H1 (cell line): ENCODE data around the gene TRABD. TPM values are rescaled to one million over a fixed set of nuclear protein-coding genes. Genes with fewer than 3 reads are reported as not detected.

Experiments used
- CEBPB ChIP-seq: IDR thresholded peaks from 2 replicates; pipeline ENCODE4 v1.6.1; 2012; ENCODE audit warnings: low read depth, low read length
- EGR1 ChIP-seq: IDR thresholded peaks from 2 replicates; pipeline ENCODE4 v1.6.1; 2011; ENCODE audit warnings: low read depth, low read length, borderline replicate concordance
- PHF8 ChIP-seq: fragments of 200-600 bp; sonication (generic); conservative IDR thresholded peaks from 2 replicates; pipeline ENCODE4 v1.7.1; 2012; ENCODE audit warnings: low read depth, mild to moderate bottlenecking, inconsistent platforms, low read length, moderate library complexity
- RAD21 ChIP-seq, 2 experiments: IDR thresholded peaks in 1 of 2; conservative IDR thresholded peaks in 1 of 2; 2 replicates each; pipeline ENCODE4 v1.6.1; 2011; ENCODE audit warnings: low read depth in 2 of 2, low read length in 2 of 2, improper control_type of control experiment in 1 of 2, inconsistent platforms in 1 of 2, mild to moderate bottlenecking in 1 of 2, moderate library complexity in 1 of 2
- polyA plus RNA-seq, 7 experiments: library from polyadenylated mRNA; depleted of rRNA in 3 of 7; stranded (reverse) in 5 of 7; unstranded in 2 of 7; fragments of >200 nt in 5 of 7; fragments of 200-250 nt in 2 of 7; gene quantifications; 1 replicate in 5 of 7; 2 replicates in 1 of 7; 4 replicates in 1 of 7; pipeline versions ENCODE4 v1.2.1 to v1.2.3, GENCODE V29; 2011 to 2013; ENCODE audit warnings: missing spikeins in 2 of 7, mixed read lengths in 2 of 7
- total RNA-seq: library from RNA; stranded (reverse); fragmentation: NEBNext Ultra II Directional; extraction: Animal tissue kit (Norgen Biotek cat#: 25700); gene quantifications from 2 replicates; pipeline ENCODE4 v1.2.1, GENCODE V29; 2021
- TF ChIP-seq, protein P1 (sequence below): fragments of 300-600 bp; sonication (generic); IDR thresholded peaks from 2 replicates; pipeline ENCODE4 v1.7.1; 2012; ENCODE audit warnings: low read length, moderate library complexity, mild to moderate bottlenecking, inconsistent platforms; ENCODE audit not compliant: insufficient replicate concordance
- TF ChIP-seq, protein P2 (sequence below): IDR thresholded peaks from 2 replicates; pipeline ENCODE4 v1.6.1; 2012; ENCODE audit warnings: low read length, inconsistent platforms

TRABD gene
- total and polyA plus RNA-seq, 2 of the 8 experiments (the other 6 are each of a cell fraction or from before 2014, with no cell fraction given), result 44.2 to 57.5 TPM

DNA sequence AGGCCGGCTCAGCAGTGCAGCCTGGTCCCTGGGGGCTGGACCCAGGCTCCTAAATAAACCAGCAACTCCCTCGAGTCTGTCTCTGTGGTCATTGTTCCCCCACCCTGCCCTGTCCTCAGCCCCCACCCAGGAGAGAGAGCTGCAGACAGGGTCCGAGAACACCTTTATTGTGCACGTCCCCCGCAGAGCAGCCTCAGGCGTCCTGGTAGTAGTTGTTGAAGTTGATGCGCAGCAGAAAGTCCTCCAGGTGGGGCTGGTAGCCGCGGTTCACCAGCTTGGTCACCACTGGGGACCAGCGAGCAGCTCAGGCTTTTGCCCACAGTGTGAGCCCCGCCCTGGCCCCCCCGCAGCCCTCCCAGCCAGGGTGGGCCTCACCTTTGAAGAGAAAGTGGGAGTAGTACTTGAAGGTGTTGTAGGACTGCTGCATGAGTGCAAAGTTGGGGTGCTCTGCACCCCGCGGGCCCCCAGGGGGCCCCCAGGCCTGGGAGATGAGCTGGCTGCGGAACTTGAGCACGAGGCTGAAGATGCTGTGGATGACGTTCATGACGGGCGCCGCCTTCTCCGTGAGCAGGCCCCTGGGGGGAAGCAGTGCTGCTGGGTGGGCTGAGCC is 31.9 kb downstream of the TRABD start (continued):
- TF ChIP-seq, protein P1, sequence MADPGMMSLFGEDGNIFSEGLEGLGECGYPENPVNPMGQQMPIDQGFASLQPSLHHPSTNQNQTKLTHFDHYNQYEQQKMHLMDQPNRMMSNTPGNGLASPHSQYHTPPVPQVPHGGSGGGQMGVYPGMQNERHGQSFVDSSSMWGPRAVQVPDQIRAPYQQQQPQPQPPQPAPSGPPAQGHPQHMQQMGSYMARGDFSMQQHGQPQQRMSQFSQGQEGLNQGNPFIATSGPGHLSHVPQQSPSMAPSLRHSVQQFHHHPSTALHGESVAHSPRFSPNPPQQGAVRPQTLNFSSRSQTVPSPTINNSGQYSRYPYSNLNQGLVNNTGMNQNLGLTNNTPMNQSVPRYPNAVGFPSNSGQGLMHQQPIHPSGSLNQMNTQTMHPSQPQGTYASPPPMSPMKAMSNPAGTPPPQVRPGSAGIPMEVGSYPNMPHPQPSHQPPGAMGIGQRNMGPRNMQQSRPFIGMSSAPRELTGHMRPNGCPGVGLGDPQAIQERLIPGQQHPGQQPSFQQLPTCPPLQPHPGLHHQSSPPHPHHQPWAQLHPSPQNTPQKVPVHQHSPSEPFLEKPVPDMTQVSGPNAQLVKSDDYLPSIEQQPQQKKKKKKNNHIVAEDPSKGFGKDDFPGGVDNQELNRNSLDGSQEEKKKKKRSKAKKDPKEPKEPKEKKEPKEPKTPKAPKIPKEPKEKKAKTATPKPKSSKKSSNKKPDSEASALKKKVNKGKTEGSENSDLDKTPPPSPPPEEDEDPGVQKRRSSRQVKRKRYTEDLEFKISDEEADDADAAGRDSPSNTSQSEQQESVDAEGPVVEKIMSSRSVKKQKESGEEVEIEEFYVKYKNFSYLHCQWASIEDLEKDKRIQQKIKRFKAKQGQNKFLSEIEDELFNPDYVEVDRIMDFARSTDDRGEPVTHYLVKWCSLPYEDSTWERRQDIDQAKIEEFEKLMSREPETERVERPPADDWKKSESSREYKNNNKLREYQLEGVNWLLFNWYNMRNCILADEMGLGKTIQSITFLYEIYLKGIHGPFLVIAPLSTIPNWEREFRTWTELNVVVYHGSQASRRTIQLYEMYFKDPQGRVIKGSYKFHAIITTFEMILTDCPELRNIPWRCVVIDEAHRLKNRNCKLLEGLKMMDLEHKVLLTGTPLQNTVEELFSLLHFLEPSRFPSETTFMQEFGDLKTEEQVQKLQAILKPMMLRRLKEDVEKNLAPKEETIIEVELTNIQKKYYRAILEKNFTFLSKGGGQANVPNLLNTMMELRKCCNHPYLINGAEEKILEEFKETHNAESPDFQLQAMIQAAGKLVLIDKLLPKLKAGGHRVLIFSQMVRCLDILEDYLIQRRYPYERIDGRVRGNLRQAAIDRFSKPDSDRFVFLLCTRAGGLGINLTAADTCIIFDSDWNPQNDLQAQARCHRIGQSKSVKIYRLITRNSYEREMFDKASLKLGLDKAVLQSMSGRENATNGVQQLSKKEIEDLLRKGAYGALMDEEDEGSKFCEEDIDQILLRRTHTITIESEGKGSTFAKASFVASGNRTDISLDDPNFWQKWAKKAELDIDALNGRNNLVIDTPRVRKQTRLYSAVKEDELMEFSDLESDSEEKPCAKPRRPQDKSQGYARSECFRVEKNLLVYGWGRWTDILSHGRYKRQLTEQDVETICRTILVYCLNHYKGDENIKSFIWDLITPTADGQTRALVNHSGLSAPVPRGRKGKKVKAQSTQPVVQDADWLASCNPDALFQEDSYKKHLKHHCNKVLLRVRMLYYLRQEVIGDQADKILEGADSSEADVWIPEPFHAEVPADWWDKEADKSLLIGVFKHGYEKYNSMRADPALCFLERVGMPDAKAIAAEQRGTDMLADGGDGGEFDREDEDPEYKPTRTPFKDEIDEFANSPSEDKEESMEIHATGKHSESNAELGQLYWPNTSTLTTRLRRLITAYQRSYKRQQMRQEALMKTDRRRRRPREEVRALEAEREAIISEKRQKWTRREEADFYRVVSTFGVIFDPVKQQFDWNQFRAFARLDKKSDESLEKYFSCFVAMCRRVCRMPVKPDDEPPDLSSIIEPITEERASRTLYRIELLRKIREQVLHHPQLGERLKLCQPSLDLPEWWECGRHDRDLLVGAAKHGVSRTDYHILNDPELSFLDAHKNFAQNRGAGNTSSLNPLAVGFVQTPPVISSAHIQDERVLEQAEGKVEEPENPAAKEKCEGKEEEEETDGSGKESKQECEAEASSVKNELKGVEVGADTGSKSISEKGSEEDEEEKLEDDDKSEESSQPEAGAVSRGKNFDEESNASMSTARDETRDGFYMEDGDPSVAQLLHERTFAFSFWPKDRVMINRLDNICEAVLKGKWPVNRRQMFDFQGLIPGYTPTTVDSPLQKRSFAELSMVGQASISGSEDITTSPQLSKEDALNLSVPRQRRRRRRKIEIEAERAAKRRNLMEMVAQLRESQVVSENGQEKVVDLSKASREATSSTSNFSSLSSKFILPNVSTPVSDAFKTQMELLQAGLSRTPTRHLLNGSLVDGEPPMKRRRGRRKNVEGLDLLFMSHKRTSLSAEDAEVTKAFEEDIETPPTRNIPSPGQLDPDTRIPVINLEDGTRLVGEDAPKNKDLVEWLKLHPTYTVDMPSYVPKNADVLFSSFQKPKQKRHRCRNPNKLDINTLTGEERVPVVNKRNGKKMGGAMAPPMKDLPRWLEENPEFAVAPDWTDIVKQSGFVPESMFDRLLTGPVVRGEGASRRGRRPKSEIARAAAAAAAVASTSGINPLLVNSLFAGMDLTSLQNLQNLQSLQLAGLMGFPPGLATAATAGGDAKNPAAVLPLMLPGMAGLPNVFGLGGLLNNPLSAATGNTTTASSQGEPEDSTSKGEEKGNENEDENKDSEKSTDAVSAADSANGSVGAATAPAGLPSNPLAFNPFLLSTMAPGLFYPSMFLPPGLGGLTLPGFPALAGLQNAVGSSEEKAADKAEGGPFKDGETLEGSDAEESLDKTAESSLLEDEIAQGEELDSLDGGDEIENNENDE, result no peak
- TF ChIP-seq, protein P2, sequence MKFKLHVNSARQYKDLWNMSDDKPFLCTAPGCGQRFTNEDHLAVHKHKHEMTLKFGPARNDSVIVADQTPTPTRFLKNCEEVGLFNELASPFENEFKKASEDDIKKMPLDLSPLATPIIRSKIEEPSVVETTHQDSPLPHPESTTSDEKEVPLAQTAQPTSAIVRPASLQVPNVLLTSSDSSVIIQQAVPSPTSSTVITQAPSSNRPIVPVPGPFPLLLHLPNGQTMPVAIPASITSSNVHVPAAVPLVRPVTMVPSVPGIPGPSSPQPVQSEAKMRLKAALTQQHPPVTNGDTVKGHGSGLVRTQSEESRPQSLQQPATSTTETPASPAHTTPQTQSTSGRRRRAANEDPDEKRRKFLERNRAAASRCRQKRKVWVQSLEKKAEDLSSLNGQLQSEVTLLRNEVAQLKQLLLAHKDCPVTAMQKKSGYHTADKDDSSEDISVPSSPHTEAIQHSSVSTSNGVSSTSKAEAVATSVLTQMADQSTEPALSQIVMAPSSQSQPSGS, result no peak
- TF ChIP-seq RAD21 (IDR thresholded peaks at IDR 0.05 in 1 of 2, conservative IDR thresholded peaks at IDR 0.05 in 1 of 2; ENCODE audit: low read depth in 2 of 2, low read length in 2 of 2) (no peak), PHF8 (no peak), EGR1 (no peak), CEBPB (no peak)
